ENCODE measurements around the gene E2F2. TPM values are rescaled to one million over a fixed set of nuclear protein-coding genes. Genes with fewer than 3 reads are reported as not detected.
A peak's percentile ranks its signal among the peaks of the same experiment; 100 is the strongest.

Gene E2F2
- total and polyA plus RNA-seq, 2 of the 13 experiments (the other 11 are each of a cell fraction or from before 2014, with no cell fraction given), result 0.65 to 6.6 TPM

DNA sequence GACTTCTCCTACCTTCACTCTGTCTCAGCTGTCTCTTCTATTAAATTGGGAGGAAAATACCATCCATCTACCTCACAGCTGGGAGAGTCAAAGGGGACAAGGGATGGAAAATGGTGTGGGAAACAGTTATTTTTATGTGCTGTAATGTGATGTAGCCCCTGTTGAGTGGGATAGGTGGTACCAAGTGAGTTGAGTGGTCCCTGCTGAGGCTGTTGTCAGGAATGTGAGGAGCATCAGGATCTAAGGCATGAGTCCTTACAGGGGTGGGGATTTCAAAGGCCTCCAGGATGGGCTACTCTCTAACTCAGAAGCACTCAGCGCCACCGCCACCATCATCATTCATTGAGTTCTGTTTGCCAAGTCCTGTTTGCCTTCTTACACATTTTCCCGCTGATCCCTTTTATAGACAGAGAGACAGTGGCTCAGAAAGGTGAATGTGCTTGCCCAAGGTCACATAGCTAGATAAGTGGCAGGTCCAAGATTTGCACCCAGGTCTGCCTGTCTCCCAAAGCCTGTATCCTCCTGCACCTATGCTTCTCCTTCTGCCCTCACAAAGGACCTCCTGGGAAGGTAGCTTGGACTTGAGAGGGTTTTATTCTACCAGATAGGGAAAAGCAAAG, 32.8 kb upstream of the E2F2 start (continued):
- TF ChIP-seq SALL1 (CRISPR knock-in tag; IDR thresholded peaks at IDR 0.05), result peak; percentile 60
- TF ChIP-seq, protein P1, sequence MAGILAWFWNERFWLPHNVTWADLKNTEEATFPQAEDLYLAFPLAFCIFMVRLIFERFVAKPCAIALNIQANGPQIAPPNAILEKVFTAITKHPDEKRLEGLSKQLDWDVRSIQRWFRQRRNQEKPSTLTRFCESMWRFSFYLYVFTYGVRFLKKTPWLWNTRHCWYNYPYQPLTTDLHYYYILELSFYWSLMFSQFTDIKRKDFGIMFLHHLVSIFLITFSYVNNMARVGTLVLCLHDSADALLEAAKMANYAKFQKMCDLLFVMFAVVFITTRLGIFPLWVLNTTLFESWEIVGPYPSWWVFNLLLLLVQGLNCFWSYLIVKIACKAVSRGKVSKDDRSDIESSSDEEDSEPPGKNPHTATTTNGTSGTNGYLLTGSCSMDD (CRISPR knock-in tag; IDR thresholded peaks at IDR 0.05), result no peak
- 0 out of 2 replicates have a peak, but pooled peaks have one; percentile 26 for TF ChIP-seq REPIN1 (CRISPR knock-in tag; IDR thresholded peaks at IDR 0.05; ENCODE audit: borderline replicate concordance, low read depth)
- TF ChIP-seq, protein P2, sequence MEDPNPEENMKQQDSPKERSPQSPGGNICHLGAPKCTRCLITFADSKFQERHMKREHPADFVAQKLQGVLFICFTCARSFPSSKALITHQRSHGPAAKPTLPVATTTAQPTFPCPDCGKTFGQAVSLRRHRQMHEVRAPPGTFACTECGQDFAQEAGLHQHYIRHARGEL (CRISPR knock-in tag; IDR thresholded peaks at IDR 0.05), result no peak
- TF ChIP-seq MAX (IDR thresholded peaks at IDR 0.05), result no peak
- no peak for TF ChIP-seq ZNF615 (CRISPR knock-in tag; IDR thresholded peaks at IDR 0.05; ENCODE audit: borderline replicate concordance)
- no peak for TF ChIP-seq JUNB (CRISPR knock-in tag; IDR thresholded peaks at IDR 0.05; ENCODE audit: borderline replicate concordance)
- TF ChIP-seq ZNF720 (CRISPR knock-in tag; IDR thresholded peaks at IDR 0.05), result no peak
- TF ChIP-seq, protein P3, sequence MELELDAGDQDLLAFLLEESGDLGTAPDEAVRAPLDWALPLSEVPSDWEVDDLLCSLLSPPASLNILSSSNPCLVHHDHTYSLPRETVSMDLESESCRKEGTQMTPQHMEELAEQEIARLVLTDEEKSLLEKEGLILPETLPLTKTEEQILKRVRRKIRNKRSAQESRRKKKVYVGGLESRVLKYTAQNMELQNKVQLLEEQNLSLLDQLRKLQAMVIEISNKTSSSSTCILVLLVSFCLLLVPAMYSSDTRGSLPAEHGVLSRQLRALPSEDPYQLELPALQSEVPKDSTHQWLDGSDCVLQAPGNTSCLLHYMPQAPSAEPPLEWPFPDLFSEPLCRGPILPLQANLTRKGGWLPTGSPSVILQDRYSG (CRISPR knock-in tag; IDR thresholded peaks at IDR 0.05), result no peak
- TF ChIP-seq PPARG (CRISPR knock-in tag; conservative IDR thresholded peaks at IDR 0.05), result no peak
- TF ChIP-seq GFI1 (CRISPR knock-in tag; IDR thresholded peaks at IDR 0.05; ENCODE audit: borderline replicate concordance), result peak; percentile 83
- TF ChIP-seq ZNF235 (CRISPR knock-in tag; IDR thresholded peaks at IDR 0.05; ENCODE audit: borderline replicate concordance), result no peak
- no peak for TF ChIP-seq ZNF775 (CRISPR knock-in tag; IDR thresholded peaks at IDR 0.05; ENCODE audit: borderline replicate concordance)
- TF ChIP-seq ZNF557 (CRISPR knock-in tag; IDR thresholded peaks at IDR 0.05), result no peak
- no peak for TF ChIP-seq ZNF224 (CRISPR knock-in tag; IDR thresholded peaks at IDR 0.05)
- no peak for TF ChIP-seq ZNF225 (CRISPR knock-in tag; IDR thresholded peaks at IDR 0.05)
- TF ChIP-seq GMEB1 (CRISPR knock-in tag; IDR thresholded peaks at IDR 0.05; ENCODE audit: borderline replicate concordance), result 0 out of 2 replicates have a peak, but pooled peaks have one; percentile 27
- TF ChIP-seq ASH2L (IDR thresholded peaks at IDR 0.05; ENCODE audit: insufficient read length, low read depth, low read length), result peak; percentile 49
- TF ChIP-seq NFE2L1 (CRISPR knock-in tag; IDR thresholded peaks at IDR 0.05; ENCODE audit: borderline replicate concordance), result no peak
- TF ChIP-seq RELA (CRISPR knock-in tag; IDR thresholded peaks at IDR 0.05), result no peak
- TF ChIP-seq JARID2 (CRISPR knock-in tag; IDR thresholded peaks at IDR 0.05; ENCODE audit: insufficient replicate concordance), result no peak
- TF ChIP-seq SAP130 (CRISPR knock-in tag; IDR thresholded peaks at IDR 0.05; ENCODE audit: low read depth), result peak; percentile 75
- TF ChIP-seq PRPF4 (IDR thresholded peaks at IDR 0.05; ENCODE audit: low read depth, low read length, poor library complexity, severe bottlenecking), result no peak
- no peak for TF ChIP-seq ZSCAN20 (CRISPR knock-in tag; IDR thresholded peaks at IDR 0.05; ENCODE audit: borderline replicate concordance)
- no peak for TF ChIP-seq ZNF619 (CRISPR knock-in tag; IDR thresholded peaks at IDR 0.05)
- TF ChIP-seq HOXA3 (CRISPR knock-in tag; IDR thresholded peaks at IDR 0.05), result peak; percentile 49; the same call in 1 of the 2 replicates
- TF ChIP-seq ISL2 (CRISPR knock-in tag; IDR thresholded peaks at IDR 0.05), result peak; percentile 80

Measured in HepG2 (cell line).